RWPE2 (cell line): ENCODE results near the gene IQCF5.

Experiments used
- ATAC-seq: fragments of 200-7000 bp; cut with Tn5 transposase; 3 replicates; pipeline ENCODE4 v1.9.1; 2021; ENCODE audit warnings: low read depth
- DNase-seq: peaks from one replicate; pipeline ENCODE4 v3.0.0-alpha.2; 2020; ENCODE audit warnings: low spot score
- H3K27ac ChIP-seq: fragments of 450-650 bp; 2 replicates; pipeline ENCODE4 v1.5.1; 2017; ENCODE audit warnings: mild to moderate bottlenecking; ENCODE audit not compliant: poor library complexity, severe bottlenecking
- H3K27me3 ChIP-seq: fragments of 250-450 bp; sonication (Bioruptor Pico); 2 replicates; pipeline ENCODE4 v1.5.1; 2021; ENCODE audit warnings: mild to moderate bottlenecking, moderate library complexity; ENCODE audit not compliant: insufficient read depth, poor library complexity, severe bottlenecking
- H3K36me3 ChIP-seq: fragments of 250-450 bp; sonication (Bioruptor Pico); 2 replicates; pipeline ENCODE4 v1.5.1; 2020; ENCODE audit warnings: low read depth, mild to moderate bottlenecking, moderate library complexity
- H3K4me1 ChIP-seq: fragments of 250-450 bp; sonication (Bioruptor Pico); 2 replicates; pipeline ENCODE4 v1.5.1; 2021; ENCODE audit warnings: mild to moderate bottlenecking, moderate library complexity; ENCODE audit not compliant: insufficient read depth, poor library complexity, severe bottlenecking
- H3K4me3 ChIP-seq: fragments of 250-450 bp; sonication (Bioruptor Pico); 2 replicates; pipeline ENCODE4 v1.5.1; 2021; ENCODE audit warnings: mild to moderate bottlenecking, moderate library complexity; ENCODE audit not compliant: severe bottlenecking
- H3K9me3 ChIP-seq: fragments of 250-450 bp; sonication (Bioruptor Pico); 2 replicates; pipeline ENCODE4 v1.5.1; 2021; ENCODE audit warnings: mild to moderate bottlenecking, moderate library complexity; ENCODE audit not compliant: severe bottlenecking
- TF ChIP-seq, protein P1 (sequence below): fragments of 450-650 bp; IDR thresholded peaks from one replicate; pipeline ENCODE4 v1.5.1; 2017; ENCODE audit warnings: mild to moderate bottlenecking, moderate library complexity; ENCODE audit not compliant: poor library complexity, severe bottlenecking

The IQCF5 gene

GRCh38 chr3:51830836-51831385, 44.5 kb downstream of the IQCF5 start:
- H3K36me3 ChIP-seq: no peaks in the 10 kb centered on the region
- no peak overlapping the region for H3K4me3 ChIP-seq
- no peak overlapping the region for H3K27ac ChIP-seq
- no peaks in the 10 kb centered on the region for H3K4me1 ChIP-seq
- TF ChIP-seq, protein P1, sequence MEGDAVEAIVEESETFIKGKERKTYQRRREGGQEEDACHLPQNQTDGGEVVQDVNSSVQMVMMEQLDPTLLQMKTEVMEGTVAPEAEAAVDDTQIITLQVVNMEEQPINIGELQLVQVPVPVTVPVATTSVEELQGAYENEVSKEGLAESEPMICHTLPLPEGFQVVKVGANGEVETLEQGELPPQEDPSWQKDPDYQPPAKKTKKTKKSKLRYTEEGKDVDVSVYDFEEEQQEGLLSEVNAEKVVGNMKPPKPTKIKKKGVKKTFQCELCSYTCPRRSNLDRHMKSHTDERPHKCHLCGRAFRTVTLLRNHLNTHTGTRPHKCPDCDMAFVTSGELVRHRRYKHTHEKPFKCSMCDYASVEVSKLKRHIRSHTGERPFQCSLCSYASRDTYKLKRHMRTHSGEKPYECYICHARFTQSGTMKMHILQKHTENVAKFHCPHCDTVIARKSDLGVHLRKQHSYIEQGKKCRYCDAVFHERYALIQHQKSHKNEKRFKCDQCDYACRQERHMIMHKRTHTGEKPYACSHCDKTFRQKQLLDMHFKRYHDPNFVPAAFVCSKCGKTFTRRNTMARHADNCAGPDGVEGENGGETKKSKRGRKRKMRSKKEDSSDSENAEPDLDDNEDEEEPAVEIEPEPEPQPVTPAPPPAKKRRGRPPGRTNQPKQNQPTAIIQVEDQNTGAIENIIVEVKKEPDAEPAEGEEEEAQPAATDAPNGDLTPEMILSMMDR: no peak
- peaks cover 10% of the 10 kb centered on the region for H3K27me3 ChIP-seq
- H3K9me3 ChIP-seq: peaks cover 3% of the 10 kb centered on the region
- DNase-seq (no peak), ATAC-seq (no peak)

DNA sequence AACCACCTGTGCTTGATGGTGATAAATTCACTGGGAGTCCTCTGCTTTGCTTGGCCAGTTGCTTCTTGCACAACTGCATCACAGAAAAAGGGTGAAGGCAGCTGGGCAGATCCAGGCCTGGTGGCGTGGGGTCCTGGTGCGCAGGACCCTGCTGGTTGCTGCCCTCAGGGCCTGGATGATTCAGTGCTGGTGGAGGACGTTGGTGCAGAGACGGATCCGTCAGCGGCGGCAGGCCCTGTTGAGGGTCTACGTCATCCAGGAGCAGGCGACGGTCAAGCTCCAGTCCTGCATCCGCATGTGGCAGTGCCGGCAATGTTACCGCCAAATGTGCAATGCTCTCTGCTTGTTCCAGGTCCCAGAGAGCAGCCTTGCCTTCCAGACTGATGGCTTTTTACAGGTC, 45.1 kb downstream of the IQCF5 start:
- Histone ChIP-seq H3K27ac (no peak overlapping the region), H3K9me3 (peaks cover 3% of the 10 kb centered on the region), H3K4me1 (no peaks in the 10 kb centered on the region), H3K4me3 (no peak overlapping the region), H3K36me3 (no peaks in the 10 kb centered on the region), H3K27me3 (peaks cover 12% of the 10 kb centered on the region)
- ATAC-seq (no peak), DNase-seq (no peak)
- TF ChIP-seq, protein P1: no peak

DNA sequence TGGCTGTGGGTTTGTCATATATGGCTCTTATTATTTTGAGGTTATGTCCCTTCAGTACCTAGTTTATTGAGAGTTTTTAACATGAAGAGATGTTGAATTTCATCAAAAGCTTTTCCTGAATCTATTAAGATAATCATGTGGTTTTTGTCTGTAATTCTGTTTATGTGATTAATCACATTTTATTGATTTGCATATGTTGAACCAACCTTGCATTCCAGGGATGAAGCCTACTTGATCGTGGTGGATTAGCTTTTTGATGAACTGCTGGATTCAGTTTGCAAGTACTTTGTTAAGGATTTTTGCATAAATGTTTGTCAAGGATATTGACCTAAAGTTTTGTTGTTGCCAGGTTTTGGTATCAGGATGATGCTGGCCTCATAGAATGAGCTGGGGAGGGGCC, 47.1 kb downstream of the IQCF5 start:
- Histone ChIP-seq H3K36me3 (no peaks in the 10 kb centered on the region), H3K4me1 (no peaks in the 10 kb centered on the region), H3K27ac (no peak overlapping the region), H3K4me3 (no peak overlapping the region), H3K9me3 (no peaks in the 10 kb centered on the region), H3K27me3 (peaks cover 5% of the 10 kb centered on the region)
- TF ChIP-seq, protein P1: no peak
- DNase-seq (no peak), ATAC-seq (no peak)
